GM19193 (cell line): ENCODE results near the gene SCGB1D4.

Source experiments
- POLR2A ChIP-seq: IDR thresholded peaks from 4 replicates; pipeline ENCODE4 v1.6.1; 2011; ENCODE audit not compliant: insufficient read depth, insufficient read length; ENCODE audit errors: extremely low read depth

Gene SCGB1D4

DNA sequence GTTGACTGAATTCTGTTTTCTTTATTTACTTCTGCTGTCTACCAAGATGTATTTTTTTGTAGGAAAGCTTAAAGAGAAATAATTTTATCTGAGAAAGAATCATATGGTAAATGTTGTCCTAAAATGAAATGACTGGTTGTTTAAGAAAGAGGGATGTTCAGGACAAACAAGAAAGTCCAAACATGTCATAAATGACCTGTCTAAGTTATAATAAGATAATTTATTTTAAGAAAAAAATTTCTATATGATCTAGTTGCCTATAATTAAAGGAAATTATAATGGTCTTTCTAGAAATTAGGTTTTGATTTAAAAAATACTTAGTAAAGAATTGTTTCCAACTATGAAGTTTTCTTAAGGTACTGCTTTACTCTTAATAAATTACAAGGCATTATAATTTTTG is 18.4 kb downstream of the SCGB1D4 start:
- TF ChIP-seq POLR2A: no peak

- no peak for TF ChIP-seq POLR2A
Observed at GRCh38 chr11:62273789-62274275, 25.0 kb downstream of the SCGB1D4 start.

- no peak for TF ChIP-seq POLR2A
Observed at GRCh38 chr11:62273284-62273683, 25.6 kb downstream of the SCGB1D4 start.

DNA sequence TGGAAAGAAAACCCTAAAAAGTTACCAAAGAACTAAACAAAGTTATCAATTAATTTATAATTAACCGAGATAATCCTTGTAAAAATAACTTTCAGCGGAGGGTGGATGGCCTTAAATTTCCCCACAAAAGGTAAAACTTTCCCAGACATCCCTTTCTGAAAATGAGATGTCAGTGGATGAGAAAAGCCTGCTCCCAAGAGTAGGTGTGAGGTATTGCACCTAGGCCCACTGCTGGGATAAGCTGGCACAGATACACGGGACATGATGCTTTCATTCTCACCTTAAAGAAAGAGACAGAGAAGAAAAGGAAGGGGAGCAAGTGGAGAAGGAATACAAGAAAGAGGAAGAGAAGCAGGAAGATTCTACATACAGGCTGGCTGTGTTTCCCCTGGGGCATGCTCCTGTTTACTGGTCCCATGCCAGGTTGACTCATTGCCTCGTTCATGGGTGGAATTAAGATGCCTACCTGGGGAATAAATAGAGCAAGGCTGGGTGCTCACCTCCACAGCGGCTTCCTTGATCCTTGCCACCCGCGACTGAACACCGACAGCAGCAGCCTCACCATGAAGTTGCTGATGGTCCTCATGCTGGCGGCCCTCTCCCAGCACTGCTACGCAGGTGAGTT is 29.1 kb downstream of the SCGB1D4 start, which contains the start of gene SCGB2A2:
Gene SCGB2A2, plus strand, starts transcription at position 505 of the 625 bp plus-strand sequence. Its CDS starts 59 bp downstream, at position 564.
- no peak for TF ChIP-seq POLR2A

DNA sequence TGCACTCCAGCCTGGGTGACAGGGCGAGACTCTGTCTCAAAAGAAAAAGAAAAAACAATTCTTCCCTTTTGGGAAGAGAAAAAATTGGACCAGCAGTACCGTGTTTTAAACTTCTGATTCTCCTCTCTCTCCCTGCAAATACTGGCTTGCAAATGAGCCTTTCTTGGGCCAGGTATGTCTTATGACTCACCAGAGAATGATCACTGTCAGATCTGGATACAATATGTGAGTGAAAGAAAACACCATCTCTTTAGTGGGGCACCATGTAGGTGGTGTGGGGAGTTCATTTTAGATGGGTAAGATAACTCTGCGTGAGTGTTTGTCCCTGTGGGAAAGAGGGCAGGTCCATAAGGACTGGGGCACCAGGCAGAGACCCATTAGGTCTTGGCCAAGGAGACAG is 31.3 kb downstream of the SCGB1D4 start:
- TF ChIP-seq POLR2A: no peak

- TF ChIP-seq POLR2A: no peak
Observed at GRCh38 chr11:62267050-62267449, 31.8 kb downstream of the SCGB1D4 start.

GRCh38 chr11:62266558-62266957 is 32.3 kb downstream of the SCGB1D4 start:
- no peak for TF ChIP-seq POLR2A

DNA sequence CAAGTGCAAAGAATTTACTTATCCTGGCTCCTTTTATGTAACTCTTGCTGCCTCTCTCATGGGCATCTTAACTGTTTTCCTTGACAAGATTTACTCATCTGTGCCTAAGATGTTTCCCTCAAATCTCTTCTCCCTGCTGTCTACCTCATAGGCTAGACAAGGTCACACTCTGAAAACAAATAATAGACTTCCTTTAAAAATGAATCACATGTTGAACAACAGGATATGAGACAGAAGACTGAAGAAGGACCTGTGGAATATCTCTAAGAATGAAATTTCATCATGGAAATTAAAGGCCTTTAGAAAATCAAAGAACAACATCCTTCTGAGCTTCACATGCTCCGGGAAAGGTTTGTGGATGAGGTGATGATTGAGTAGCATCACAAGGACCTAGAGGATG is 34.9 kb downstream of the SCGB1D4 start:
- TF ChIP-seq POLR2A: no peak

DNA sequence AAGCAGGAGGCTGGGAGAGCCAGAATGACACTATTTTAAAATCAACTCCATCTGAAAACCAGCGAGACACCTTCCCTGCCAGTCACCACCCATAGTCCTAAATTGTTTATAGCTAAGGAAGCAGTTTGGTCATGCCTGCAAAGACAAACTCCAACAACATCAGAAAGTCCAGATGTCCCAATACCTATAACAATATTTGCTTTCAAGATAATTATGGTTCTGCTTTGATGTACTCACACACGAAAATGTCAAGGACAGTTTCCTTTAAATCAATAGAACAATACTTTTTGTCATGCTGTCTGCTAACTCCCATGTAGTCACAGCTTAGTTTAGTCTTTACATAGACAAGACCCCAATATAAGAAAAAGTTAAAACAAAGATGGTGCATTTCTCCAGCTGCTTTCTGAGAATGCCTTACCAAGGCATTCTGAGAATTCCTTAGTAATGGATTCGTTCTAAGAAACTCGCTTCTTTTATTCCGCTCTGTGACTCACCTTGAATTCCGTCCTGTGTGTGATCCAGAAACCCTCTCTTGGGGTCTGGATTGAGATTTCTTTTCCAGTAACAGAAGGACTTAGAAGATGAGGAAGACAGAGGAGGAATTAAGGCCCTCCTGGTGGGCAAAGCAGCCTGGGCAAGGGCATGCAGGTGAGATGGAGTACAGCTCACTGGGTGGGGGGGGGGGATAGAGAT is 38.5 kb downstream of the SCGB1D4 start:
- TF ChIP-seq POLR2A: no peak

- TF ChIP-seq POLR2A: no peak
Observed at GRCh38 chr11:62256281-62256680, 42.6 kb downstream of the SCGB1D4 start.

GRCh38 chr11:62253999-62254542 is 44.8 kb downstream of the SCGB1D4 start:
- TF ChIP-seq POLR2A: no peak

DNA sequence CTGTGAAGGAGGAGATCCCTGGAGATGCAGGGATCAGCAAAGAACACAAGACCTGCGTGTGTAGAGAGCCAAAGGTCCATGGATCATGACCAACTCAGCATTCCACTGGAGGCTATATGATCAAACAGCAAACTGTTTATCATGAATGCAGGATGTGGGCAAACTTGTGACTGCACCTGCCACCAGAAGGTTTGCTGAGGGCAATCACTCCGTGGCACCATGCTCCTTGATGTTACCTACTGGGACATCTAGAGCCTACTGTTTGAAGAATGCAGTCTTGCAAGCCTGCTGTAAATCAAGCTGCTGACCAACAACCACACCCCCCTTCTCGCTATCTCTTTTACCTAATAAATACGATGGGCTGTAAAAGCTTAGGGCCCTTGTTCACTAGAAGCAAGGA is 47.2 kb downstream of the SCGB1D4 start:
- TF ChIP-seq POLR2A: no peak
